Measurements from ENCODE around the gene UGCG.

Gene UGCG

DNA sequence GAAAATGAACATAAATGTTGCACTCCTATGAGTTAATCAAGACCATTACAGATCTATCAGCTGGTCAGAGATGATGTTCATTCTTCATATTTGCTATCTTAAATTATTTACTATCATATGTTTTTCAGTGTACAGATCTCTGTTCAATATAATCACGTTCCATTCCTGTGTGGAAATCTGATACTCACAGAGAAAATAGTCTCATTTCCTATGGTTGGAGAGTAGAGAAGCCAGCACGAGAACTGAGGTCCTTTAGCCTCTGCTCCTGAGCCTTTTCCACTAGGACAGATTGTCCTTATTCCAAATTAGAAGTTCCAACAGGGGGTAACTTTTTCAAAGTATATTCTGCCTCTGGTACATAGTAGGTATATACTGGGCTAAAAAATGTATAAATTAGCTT is 29.2 kb downstream of the UGCG start:
- no peak for DNase-seq
- Histone ChIP-seq H3K4me1 (no peaks in the 10 kb centered on the region), H3K36me3 (peaks cover 13% of the 10 kb centered on the region), H3K27me3 (no peaks in the 10 kb centered on the region), H3K9me3 (no peaks in the 10 kb centered on the region), H3K4me3 (ENCODE audit: low read depth, low read length) (no peak overlapping the region)
- TF ChIP-seq, protein P1, sequence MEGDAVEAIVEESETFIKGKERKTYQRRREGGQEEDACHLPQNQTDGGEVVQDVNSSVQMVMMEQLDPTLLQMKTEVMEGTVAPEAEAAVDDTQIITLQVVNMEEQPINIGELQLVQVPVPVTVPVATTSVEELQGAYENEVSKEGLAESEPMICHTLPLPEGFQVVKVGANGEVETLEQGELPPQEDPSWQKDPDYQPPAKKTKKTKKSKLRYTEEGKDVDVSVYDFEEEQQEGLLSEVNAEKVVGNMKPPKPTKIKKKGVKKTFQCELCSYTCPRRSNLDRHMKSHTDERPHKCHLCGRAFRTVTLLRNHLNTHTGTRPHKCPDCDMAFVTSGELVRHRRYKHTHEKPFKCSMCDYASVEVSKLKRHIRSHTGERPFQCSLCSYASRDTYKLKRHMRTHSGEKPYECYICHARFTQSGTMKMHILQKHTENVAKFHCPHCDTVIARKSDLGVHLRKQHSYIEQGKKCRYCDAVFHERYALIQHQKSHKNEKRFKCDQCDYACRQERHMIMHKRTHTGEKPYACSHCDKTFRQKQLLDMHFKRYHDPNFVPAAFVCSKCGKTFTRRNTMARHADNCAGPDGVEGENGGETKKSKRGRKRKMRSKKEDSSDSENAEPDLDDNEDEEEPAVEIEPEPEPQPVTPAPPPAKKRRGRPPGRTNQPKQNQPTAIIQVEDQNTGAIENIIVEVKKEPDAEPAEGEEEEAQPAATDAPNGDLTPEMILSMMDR (IDR thresholded peaks at IDR 0.05; ENCODE audit: low read depth, low read length) = no peak

DNA sequence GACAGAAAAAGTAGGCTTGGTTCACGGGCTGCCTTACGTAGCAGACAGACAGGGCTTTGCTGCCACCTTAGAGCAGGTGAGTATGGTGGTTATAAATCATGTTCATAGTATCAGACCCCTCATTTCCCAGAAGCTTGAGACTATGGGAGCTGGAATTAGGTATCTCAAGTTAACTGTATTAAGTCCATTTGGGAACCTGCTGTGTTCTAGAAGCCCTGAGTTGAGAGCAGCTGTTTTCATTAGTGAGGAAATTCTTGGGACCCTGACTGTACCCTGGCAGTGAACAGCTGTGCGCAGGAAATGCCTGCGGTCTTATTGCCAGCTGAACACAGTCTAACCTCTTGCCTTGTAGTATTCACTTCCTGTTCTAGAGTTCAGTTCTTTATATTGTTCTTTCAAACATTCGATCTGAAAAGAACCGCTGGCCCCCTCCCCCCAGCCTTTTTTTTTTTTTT is 29.8 kb downstream of the UGCG start:
- Histone ChIP-seq H3K4me3 (ENCODE audit: low read depth, low read length) (no peak overlapping the region), H3K4me1 (no peaks in the 10 kb centered on the region), H3K27me3 (no peaks in the 10 kb centered on the region), H3K9me3 (no peaks in the 10 kb centered on the region), H3K36me3 (peaks cover 20% of the 10 kb centered on the region)
- TF ChIP-seq, protein P1 (IDR thresholded peaks at IDR 0.05; ENCODE audit: low read depth, low read length) = no peak
- no peak for DNase-seq

GRCh38 chr9:111928359-111928720 is 31.7 kb downstream of the UGCG start:
- Histone ChIP-seq H3K27me3 (no peaks in the 10 kb centered on the region), H3K9me3 (no peaks in the 10 kb centered on the region), H3K4me1 (no peaks in the 10 kb centered on the region), H3K4me3 (ENCODE audit: low read depth, low read length) (no peak overlapping the region), H3K36me3 (peaks cover 36% of the 10 kb centered on the region)
- no peak for DNase-seq
- TF ChIP-seq, protein P1 (IDR thresholded peaks at IDR 0.05; ENCODE audit: low read depth, low read length) = no peak

GRCh38 chr9:111934747-111935146 is 38.1 kb downstream of the UGCG start:
- H3K9me3 ChIP-seq = no peaks in the 10 kb centered on the region
- H3K4me1 ChIP-seq = no peaks in the 10 kb centered on the region
- no peak for DNase-seq
- H3K4me3 ChIP-seq (ENCODE audit: low read depth, low read length) = no peak overlapping the region
- no peaks in the 10 kb centered on the region for H3K27me3 ChIP-seq
- H3K36me3 ChIP-seq = peaks cover 31% of the 10 kb centered on the region
- TF ChIP-seq, protein P1 (IDR thresholded peaks at IDR 0.05; ENCODE audit: low read depth, low read length) = no peak

DNA sequence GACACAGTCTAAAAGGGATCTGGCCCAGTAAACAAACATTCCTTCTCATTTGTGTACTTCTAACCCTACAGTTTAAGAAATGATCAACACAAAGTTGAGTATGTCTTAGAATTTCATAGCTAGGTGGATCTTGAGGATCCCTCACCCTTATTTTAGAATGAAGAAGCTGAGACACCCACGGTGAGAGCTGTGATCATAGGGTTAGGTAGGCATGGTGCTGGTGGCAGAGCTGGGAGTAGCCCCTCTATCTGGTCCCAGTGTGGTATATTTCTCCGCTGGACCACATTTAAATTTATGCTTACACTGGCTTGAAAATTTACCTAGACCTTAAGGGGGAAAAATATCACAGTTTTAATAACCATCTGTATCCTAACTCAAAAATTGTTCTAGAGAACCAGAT is 39.8 kb downstream of the UGCG start:
- Histone ChIP-seq H3K4me3 (ENCODE audit: low read depth, low read length) (no peak overlapping the region), H3K9me3 (no peaks in the 10 kb centered on the region), H3K27me3 (no peaks in the 10 kb centered on the region), H3K36me3 (peaks cover 23% of the 10 kb centered on the region), H3K4me1 (no peaks in the 10 kb centered on the region)
- TF ChIP-seq, protein P1 (IDR thresholded peaks at IDR 0.05; ENCODE audit: low read depth, low read length) = no peak
- DNase-seq = no peak

DNA sequence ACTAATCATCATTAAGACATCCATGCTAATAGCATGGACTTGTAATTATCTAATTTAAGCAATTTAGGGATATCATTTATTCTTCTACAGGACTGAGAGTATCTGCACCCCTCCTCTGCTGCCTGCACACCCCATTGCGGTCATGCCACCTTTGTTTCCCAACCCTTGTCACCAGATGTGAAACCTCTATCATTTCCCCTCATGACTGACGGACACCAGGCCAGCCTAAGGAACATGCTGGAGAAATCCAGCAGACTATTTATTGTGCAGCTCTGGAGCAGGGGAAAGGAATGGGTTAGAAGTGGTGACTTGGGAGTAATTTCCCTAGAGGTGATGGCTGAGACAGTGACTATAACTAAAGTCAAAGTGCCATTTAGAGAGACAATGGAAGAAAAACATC is 40.7 kb downstream of the UGCG start:
- H3K4me1 ChIP-seq = no peaks in the 10 kb centered on the region
- DNase-seq = no peak
- TF ChIP-seq, protein P1 (IDR thresholded peaks at IDR 0.05; ENCODE audit: low read depth, low read length) = no peak
- no peak overlapping the region for H3K4me3 ChIP-seq (ENCODE audit: low read depth, low read length)
- H3K9me3 ChIP-seq = no peaks in the 10 kb centered on the region
- H3K27me3 ChIP-seq = no peaks in the 10 kb centered on the region
- H3K36me3 ChIP-seq = peaks cover 14% of the 10 kb centered on the region
